GM12891 (cell line): ENCODE measurements around the gene COL4A2.

ENCODE experiments used
- POLR2A ChIP-seq: IDR thresholded peaks from 2 replicates; pipeline ENCODE4 v1.6.1; 2011; ENCODE audit warnings: low read depth, low read length, control low read depth
- POLR2AphosphoS5 ChIP-seq: IDR thresholded peaks from 2 replicates; pipeline ENCODE4 v1.6.1; 2011; ENCODE audit warnings: low read depth, low read length, control low read depth
- TAF1 ChIP-seq: IDR thresholded peaks from 2 replicates; pipeline ENCODE4 v1.6.1; 2011; ENCODE audit warnings: low read depth, low read length, control low read depth

GRCh38 chr13:110388108-110388943, 81.2 kb downstream of the COL4A2 start:
- TF ChIP-seq POLR2A (no peak), POLR2AphosphoS5 (no peak), TAF1 (no peak)
